ENCODE data around the gene GSE1.

The GSE1 gene

GRCh38 chr16:85645021-85645589 lies 32.0 kb downstream of the GSE1 start:
- no peak for DNase-seq (ENCODE audit: low read depth in 2 of 3, low spot score in 2 of 3)

DNA sequence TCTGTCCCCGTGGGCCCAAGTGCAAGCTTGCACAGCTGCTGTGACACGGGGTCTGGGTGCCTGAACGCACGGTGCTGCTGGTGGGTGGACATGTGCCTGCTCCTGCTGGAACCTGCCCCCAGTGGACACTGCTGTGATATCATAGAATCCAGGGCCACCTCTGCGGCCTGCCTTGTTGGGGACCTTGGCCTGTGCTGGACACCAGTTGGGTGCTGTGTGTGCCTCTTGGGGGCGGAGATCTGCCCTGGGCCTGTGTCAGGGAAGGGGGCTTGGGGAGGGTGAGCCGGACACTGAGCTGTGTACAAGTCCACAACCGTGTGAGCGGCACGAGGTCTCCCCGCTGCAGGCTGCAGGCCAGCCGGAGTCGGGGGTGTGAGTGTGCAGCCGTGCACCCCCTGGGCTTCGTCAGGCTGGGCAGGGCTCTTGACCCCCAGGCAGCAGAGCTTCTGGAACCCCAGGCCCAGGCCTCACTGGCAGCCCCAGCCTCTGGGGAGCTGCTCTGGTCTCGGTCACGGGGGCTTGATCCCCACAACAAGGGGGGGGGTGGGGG lies 33.3 kb downstream of the GSE1 start:
- DNase-seq (ENCODE audit: low read depth in 2 of 3, low spot score in 2 of 3) = no peak

GRCh38 chr16:85646976-85647375 lies 33.9 kb downstream of the GSE1 start:
- DNase-seq (ENCODE audit: low read depth in 2 of 3, low spot score in 2 of 3) = no peak

GRCh38 chr16:85648070-85648714 lies 35.1 kb downstream of the GSE1 start:
- no peak for DNase-seq (ENCODE audit: low read depth in 2 of 3, low spot score in 2 of 3)

DNA sequence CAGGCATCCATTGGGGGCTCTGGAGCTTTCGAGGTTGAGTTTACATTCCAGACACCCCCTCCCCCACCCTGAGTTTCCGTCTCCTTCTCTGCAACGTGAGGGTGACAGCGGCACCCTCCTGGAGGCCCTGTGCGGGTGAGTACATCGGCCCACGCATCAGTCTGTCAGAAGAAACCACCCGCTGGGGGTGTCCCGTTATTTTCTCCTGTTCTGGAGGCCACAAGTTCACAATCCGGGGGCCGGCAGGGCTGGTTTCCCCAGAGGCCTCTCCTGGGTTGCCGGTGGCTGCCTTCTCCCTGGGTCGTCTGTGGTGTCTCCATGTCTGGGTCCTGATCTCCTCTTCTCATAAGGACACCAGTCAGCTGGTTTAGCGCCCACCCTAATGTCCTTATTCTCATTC lies 35.7 kb downstream of the GSE1 start:
- DNase-seq (ENCODE audit: low read depth in 2 of 3, low spot score in 2 of 3) = no peak

DNA sequence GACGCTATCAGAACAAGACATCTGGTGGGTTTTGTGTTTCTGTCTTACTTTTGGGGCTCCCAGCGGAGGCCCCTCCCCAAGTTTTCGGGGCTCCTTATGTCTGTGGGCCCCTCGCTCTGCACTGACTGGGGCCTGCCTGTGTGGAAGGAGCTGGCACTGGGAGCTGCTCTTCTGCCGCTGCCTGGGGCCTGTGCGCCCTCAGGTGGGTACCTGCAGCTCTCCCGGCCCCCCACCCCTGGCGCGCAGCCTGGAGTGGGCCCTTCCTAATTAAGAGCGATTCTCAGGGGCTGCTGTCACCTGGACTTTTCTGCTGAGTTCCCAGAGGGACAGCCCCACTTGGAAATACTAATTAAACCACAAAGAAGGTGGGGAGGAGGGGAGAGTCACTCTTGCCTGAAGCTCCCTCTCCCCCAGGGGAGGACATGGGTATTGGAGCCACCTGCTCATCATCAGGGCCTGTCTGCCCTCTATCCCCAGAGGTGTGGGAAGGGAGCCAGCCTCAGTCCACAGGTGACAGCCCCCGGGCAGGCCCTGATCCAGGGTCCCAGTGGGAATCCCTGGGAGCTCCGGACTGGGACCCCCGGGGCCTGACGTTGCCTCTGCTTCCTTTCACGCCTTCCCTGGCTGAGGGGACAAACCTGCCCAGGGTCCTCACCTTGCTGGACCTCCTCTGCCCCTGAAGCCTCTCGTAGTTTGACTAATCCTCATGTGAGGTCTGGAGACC lies 36.5 kb downstream of the GSE1 start:
- no peak for DNase-seq (ENCODE audit: low read depth in 2 of 3, low spot score in 2 of 3)

DNA sequence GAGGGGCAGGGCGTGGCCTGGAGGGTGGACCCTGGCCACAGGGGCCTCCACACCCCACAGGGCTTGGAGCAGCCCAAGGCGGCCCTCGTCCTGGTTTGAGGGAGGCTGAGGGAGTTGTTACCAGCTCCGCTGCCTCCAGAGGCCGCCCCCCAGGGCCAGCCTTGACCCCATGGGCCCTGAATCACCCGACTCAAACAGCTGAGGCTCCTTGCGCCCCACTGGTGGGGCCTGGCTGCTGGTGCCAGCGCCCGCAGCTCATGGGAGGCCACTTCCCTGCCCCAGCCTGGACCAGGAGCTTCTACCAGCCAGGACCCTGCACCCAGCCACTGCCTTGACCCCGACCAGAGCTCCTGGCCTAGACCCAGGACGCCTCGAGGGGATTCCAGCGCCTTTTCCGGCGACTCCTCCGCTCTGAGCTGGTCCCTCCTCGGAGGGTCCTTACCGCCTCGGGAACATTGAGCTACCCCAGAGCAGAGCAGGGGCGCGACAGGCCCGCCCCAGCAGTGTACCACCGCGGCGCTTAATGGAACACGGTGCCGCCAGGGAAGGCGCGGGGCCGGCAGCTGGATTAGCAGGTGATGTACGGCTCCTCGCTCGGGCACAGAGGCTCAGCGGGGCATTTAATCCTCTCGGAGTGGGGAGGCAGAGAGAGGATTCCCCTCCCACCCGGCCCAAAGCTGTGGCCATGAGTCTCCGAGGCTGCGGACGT lies 37.2 kb downstream of the GSE1 start:
- no peak for DNase-seq (ENCODE audit: low read depth in 2 of 3, low spot score in 2 of 3)

DNA sequence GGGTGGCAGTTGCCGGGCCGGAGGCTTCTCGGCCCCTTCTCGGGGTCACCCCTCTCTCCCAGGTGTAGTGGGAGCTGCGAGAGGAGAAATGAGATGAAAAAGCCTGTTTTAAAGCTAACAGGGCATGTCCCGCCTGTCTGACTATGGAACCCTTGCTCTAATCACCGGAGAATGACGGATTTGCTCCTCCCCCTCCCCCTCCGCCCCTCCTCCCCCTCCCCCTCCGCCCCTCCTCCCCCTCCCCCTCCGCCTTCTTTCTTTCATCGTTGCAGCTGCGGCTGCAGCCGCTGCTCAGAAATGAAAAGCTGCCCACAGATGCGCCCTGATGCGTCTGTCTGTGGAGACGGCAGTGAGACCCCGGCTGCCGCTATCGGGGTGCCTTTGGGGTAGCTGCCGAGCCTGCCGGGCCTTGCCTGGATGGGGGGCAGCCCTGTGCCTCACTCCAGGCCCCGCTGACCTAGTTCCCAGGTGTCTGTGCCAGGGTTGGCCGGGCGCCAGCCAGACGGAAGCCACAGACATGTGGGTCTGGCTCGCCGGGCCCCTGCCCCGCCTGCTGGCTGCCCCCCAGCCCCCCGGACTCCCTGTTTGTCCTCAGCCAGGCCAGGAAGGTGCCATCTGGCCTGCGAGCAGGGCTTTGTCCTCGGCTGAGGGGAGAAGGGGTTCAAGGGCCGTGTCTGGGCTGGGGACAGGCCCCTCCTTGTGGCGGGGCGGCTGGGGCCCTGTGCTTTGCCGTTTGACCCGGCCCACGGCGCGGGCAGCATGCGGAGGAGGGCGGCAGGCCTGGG lies 37.9 kb downstream of the GSE1 start:
- DNase-seq (ENCODE audit: low read depth in 2 of 3, low spot score in 2 of 3) = no peak

DNA sequence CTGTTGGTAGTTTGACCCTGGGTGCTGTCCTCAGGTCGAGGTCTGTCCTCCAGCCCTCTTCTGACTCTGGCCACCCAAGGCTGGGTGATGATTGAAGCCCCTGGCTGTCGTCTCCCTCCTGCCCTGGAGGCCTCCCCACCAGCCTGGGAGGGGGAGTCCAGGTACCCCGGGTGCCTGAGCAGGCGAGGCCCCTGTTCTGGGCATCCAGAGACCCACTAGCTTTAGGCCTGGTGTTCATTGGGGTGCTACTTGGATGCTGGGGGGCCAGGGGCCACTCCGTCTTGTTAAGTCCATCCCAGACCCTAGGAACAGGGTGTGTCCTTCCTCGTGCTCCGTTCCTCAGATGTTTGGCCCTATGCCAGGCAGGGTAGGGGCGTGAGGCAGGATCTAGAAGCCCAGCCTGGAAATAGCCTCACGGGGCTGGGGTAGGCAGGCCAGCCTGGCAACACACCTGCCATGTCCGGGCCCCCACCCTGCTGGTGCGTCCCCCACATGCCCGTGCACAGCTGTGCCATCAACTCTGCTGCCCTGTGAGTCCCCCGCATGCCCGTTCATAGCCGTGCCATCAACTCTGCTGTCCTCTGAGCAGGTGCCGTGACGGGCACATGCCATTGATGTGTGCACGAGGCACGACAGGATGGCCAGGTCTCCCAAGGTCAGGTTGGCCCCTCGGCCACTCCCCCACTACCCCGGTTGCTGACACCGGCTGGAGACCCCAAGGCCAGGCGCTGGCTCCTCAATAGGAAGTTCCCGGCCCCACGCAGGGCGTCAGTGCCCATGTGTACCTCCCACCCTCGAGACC lies 38.7 kb downstream of the GSE1 start:
- no peak for DNase-seq (ENCODE audit: low read depth in 2 of 3, low spot score in 2 of 3)

- no peak for DNase-seq (ENCODE audit: low read depth in 2 of 3, low spot score in 2 of 3)
Measured at GRCh38 chr16:85652431-85653221, 39.5 kb downstream of the GSE1 start.

DNA sequence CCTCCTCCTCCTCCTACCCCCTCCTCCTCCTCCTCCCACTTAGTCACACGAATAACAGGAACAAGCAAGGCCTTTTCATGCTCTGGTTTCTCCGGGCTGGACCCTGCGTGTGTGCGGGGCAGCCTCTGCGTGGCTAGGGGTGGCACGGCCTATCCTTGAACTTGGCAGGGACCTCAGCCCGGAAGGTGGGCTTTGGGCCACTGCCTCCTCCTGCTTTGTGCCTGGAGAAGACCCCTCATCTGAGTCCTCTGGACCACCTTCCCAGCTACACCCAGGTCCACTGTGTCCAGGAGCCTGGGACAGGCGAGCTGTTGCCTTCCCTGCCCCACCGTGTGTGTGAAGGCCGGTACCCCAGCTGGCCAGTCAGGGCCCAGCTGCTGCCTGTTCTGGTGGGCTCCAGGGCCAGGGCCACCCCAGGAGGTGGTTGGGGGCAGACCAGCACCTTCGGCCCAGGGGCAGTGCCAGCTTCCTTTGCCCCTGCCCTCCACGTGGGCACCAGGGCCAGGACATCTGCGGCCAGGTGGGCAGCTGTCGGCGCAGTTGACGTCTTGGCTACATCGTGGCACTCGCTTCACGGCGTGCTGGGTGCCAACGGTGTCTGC lies 40.3 kb downstream of the GSE1 start:
- no peak for DNase-seq (ENCODE audit: low read depth in 2 of 3, low spot score in 2 of 3)

DNA sequence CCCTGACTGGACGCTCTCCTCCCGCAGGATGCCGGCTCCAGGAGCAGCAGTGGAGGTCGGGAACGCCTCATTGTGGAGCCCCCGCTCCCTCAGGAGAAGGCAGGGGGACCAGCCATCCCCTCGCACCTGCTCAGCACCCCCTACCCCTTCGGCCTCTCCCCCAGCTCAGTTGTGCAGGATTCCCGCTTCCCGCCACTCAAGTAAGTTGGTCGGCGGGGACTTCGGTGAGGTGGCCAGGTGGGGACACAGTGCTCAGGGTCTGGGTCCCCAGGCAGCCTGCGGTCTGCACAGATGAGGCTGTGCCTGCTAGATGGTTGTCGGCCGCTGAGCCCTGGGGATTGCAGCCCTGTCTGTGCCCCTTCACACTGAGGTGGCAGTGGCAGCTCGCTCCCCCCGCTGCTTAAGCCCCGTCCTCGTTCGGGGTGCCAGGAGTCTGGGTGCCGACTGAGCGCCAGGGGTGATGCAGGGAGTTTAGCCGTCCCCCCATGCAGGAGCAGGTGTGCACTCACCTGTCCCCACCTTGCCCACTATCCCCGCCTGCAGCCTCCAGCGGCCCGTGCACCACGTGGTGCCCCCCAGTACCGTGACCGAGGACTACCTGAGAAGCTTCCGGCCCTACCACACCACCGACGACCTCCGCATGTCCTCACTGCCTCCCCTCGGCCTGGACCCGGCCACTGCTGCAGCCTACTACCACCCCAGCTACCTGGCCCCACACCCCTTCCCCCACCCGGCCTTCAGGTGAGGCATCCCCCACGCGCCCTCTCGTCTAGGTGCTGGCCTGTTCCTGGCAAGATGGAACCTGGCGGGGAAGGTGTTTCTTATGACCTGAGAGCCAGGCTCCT lies 41.4 kb downstream of the GSE1 start:
- no peak for DNase-seq (ENCODE audit: low read depth in 2 of 3, low spot score in 2 of 3)

GRCh38 chr16:85655216-85656129 lies 42.4 kb downstream of the GSE1 start:
- no peak for DNase-seq (ENCODE audit: low read depth in 2 of 3, low spot score in 2 of 3)

DNA sequence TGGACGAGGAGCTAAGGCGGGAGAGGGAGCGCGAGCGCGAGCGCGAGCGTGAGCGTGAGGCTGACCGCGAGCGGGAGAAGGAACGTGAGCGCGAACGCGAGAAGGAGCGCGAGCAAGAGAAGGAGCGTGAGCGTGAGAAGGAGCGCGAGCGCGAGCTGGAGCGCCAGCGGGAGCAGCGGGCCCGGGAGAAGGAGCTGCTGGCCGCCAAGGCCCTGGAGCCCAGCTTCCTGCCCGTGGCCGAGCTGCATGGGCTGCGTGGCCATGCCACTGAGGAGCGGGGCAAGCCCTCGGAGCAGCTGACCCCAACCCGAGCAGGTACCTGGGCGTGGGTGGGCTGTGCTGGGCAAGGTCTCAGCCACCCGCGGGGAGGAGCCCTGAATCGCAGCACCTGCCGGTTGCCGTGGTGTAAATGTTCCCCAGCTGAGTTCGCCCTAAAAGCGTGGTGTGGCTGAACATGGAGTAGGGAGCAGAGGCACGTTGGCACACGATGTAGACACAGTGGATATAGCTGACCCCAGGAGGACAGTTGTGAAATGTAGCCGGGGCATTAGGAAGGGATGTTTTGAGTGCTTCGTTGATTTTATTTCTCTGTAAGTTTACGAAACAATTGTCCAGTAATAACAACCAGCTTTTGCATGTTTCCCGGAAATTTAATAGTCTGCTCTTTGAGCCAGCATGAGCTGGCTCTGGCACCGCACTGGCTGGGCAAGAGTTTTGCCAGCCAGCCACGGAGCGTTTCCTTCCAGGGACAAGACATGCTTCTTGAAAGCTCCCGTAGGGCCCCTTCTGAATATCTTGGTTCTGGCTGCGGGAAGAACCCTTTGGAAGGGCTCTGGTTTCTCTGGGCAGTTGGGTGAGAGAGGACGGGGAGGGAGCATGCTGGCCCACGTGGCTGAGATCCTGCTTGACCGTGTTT lies 43.5 kb downstream of the GSE1 start:
- no peak for DNase-seq (ENCODE audit: low read depth in 2 of 3, low spot score in 2 of 3)

DNA sequence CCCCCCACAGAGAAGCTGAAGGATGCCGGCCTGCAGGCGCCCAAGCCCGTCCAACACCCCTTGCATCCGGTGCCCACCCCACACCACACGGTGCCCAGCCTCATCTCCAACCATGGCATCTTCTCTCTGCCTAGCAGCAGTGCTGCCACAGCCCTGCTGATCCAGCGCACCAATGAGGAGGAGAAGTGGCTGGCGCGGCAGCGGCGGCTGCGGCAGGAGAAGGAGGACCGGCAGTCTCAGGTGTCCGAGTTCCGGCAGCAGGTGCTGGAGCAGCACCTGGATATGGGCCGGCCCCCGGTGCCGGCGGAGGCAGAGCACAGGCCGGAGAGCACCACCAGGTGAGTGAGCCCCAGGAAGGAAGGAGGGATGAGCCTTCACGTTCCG lies 44.1 kb downstream of the GSE1 start:
- DNase-seq (ENCODE audit: low read depth in 2 of 3, low spot score in 2 of 3) = no peak

DNA sequence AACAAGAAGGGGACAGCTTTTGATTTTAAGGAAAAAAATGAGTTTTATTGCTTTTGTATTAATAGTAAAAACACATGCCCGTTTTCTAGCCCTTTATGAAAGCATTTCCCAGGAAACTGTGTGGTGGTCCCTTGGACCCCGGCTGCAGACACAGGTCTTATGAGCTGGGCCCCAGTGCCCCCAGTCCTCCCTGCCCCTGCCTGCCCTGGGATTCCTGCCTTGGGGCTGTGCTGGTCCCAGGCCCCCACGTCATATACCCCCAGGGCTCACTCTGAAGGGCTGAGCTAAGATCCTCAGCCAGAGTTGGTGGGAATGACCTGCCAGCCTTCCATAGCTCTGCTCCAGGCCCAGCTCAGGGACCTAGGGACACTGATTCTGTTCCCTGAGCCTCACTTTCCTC lies 44.9 kb downstream of the GSE1 start:
- no peak for DNase-seq (ENCODE audit: low read depth in 2 of 3, low spot score in 2 of 3)

All from activated CD8-positive, alpha-beta memory T cell treated with anti-CD3 and anti-CD28 coated beads for 48 hours (primary cell).